ENCODE data around the gene ATG4D. TPM values are rescaled to one million over a fixed set of nuclear protein-coding genes. Genes with fewer than 3 reads are reported as not detected.

ATG4D gene
- total RNA-seq (2014; rRNA removed; shearing (Covaris generic)), result 62.5 and 68.0 TPM in 2 replicates

DNA sequence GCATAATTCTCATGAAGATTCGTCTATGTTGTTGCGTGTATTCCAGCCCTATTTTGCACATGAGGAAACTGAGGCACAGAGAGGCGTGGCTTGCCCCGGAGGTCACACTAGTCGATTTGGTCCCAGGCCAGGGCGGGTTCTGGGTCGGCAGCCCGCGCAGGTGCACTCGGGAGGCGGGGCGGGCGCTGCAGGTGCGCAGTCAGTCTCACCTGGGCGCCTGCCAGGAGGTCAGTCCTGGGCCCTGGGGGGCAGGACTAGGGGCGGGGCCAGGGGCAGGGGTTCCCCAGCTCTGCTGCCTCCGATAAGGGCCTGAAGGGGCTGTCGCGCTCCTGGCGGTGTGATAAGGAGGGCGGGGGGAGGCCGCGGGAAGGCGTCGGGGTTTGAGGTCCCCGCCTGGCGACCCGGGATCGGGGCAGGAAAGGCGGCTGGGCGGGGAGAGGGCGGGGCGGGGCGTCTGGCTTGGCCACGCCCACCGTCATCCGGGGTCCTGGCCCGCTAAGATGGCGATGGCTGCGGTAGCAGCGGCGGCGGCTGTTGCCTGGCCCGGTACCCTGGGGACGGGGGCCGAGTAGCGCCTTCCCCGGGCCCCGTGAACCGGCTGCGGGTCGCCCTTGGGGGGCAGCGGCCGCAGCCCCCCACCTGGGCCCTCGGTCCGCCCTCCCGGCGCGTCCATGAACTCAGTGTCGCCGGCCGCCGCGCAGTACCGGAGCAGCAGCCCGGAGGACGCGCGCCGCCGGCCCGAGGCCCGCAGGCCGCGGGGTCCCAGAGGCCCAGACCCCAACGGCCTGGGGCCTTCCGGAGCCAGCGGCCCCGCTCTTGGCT, at the start of gene ATG4D:
ATG4D (plus strand) TSS at position 485 of the 822 bp plus-strand sequence; CDS start at position 672, 187 bp downstream.
- peak; percentile 53 for DNase-seq (ENCODE audit: low spot score)

DNA sequence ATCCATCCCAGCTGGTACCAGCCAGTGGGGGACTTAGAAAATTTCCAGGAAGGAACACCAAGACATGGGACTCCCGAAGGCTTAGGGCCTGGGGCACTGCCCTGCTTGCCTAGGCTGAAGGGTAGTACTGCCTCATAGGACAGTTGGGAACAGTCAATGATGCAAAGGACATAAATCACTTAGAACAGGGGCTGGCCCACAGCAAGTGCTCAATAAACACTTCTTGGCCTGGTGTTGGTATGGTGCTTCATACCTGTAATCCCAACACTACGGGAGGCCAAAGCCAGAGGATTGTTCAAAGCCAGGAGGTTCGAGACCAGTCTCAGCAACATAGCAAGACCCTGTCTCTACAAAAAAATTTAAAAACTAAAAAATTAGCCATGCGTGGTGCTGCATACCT, 46.3 kb upstream of the ATG4D start:
- DNase-seq (ENCODE audit: low spot score), result no peak

DNA sequence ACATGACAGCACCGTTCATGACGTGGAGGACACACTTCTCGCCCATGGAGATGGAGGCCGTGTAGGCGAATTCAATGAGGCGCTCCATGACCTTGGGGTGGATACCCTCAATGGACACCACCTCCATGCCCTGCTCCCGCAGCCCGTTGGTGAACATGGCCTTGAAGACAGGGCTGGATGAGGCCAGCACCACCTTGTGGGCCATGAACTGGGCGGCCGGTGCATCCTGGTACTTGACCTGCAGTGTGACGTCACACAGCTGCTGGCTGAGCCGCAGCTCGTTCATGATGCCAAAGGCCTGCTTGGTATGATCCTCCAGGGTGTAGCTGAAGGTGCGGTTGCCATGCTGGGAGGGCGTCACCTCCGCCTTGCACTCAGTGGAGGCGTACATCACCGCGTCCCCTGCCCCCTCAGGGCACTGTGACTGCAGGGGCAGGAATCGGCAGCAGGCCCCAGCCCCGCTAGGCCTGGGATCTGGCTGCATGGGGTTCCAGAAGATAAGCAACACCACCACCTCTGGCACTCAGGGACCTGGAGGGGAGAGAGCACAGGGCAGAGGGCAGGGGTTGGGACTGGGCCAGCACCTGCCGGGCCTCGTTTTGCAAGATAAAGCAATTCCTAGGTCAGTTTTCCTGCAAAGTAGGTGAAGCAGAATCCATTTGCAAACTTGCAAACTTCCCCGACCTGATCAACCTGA, 44.0 kb upstream of the ATG4D start:
- DNase-seq (ENCODE audit: low spot score), result no peak

DNA sequence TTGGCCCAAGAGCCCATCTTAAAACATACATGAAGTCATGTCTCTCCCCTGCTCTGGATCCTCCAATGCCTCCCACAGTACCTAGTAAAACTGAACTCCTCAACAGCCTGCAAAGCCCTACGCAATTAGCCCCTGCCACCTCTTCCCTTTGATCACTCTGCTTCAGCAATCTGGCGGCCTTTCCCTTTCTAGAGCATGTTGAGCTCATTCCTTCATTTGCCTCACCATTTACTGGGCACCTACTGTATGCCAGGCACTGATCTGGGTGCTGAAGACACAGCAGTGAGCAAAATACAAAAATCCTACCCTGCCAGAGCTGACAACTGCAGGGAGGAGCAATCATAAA, 43.5 kb upstream of the ATG4D start:
- DNase-seq (ENCODE audit: low spot score), result no peak

DNA sequence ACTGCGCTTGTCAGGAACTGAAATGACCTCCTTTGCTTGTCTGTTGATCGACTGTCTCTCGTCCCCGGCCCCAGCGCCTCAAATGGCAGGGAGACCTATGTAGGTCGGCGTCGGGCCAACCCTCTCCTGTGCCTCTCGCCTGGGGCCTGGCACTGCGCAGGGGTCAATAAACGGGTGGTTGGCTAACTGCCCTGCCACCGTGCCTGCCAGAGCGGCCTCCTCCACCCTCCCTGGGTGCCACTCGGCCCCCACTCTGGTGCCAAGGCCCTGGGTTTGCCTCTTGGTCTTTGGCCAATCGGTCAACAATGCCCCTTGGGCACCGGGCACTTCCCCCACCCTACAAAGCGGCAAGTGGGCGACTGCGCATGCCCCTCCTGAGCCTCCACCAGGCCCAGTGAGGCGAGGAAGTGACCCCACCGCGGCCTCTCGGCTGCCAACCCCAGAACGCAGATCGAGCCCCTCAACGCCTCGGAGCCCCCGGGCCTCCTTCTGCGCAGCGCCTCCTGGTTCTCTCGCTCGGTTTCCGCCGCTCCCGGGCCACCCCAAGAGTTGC, 41.7 kb upstream of the ATG4D start:
- DNase-seq (ENCODE audit: low spot score), result peak; percentile 57

DNA sequence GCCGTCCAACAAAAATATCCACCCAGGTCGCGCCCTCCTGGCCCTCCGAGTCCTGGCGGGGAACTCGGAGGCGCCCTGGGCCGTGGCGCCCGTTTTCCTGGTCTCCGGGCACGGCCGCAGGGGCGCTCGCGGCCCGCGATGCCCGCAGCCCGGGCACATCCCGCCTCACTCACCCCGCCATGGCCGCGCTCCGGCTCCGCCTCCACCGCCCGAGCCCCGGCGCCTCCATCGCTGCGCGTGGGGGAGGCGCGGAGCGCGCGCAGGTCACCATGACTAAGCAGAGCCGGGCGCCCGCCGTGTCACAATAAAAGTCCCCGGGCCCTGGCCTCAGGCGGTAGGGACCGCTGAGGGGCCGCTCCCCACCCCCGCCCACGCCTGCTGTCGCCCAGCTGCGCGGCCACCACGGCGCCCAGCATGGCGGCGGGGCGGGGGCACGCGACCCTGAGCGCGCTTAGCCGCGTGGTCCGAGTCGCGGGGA, 41.1 kb upstream of the ATG4D start:
- DNase-seq (ENCODE audit: low spot score), result peak; percentile 82

DNA sequence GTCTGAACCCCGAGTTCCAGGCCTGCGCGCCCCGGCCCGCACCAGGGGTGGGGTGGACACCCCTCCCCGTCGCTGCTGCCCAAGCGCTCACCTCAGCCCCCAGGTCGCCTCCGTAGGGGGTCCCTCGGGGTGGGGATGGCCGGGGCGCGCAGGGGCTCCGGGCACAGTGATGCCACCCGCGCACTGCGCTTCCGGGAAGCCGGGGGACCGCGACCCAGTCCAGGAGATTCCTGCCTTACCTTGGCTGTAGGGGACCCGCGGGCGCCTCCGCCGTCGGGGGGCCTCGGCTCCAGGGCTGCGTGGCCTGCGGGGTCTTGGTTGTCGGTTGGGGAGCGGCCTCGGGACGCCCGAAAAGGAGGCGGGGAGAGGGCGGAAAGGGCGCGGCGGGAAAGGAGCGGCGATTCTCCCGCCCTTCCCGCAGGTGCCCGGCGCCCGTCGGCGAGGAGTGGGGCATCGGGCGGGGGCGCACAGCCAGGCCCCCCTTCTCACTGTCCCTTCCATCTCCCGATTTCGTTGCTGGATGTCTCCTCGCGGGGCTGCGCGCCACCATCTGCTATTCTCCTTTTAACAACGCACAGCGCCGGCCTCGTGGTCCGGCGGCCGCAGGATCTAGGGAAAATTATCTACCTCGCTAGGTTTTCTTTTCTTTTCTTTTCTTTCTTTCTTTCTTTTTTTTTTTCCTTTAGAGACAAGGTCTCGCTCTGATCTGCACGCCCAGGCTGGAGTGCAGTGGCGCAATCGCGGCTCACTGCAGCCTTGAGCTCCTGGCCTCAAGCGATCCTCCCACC, 40.5 kb upstream of the ATG4D start, which contains the start of gene KEAP1:
KEAP1 (minus strand) TSS at position 355 of the 788 bp plus-strand sequence. CDS start 3,323 bp downstream, outside the sequence.
- DNase-seq (ENCODE audit: low spot score), result peak; percentile 23

DNA sequence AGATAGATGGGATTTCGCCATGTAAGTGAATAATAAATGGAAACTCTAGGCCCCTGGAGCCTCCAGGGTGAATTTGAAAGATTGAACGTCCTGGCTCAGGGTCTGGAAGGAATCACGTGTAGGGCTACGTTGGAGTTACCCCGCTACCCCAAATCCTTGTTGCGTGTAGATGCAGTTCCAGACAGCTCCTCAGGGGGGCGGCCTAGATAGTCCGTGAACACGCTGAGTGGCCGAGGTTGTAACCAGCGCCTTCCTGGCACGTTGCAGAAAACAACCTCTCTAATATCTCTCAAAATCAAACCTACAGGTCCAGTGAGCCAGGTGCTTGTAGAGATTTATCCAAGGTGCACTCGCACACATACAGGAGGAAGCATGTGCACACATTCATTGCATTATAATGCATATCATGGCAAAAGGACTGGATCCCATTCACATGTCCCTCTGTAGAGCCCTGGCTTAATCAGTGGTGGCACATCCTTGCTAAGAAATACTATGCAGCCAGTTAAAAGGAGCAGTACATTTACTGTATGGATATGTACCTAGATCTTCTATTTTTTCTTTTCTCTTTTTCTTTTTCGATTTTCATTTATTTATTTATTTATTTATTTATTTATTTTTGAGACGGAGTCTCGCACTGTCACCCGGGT, 38.0 kb upstream of the ATG4D start:
- peak; percentile 29 for DNase-seq (ENCODE audit: low spot score)

DNA sequence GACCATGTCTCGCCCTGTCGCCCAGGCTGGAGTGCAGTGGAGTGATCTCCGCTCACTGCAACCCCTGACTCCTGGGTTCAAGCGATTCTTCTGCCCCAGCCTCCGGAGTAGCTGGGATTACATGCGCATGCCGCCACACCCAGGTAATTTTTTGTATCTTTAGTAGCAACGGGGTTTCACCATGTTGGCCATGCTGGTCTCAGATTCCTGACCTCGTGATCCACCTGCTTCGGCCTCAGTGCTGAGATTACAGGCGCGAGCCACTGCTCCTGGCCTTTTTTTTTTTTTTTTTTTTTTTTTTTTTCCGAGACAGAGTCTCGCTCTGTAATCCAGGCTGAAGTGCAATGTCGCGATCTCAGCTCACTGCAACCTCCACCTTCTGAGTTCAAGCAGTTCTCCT, 35.7 kb upstream of the ATG4D start:
- DNase-seq (ENCODE audit: low spot score), result no peak

DNA sequence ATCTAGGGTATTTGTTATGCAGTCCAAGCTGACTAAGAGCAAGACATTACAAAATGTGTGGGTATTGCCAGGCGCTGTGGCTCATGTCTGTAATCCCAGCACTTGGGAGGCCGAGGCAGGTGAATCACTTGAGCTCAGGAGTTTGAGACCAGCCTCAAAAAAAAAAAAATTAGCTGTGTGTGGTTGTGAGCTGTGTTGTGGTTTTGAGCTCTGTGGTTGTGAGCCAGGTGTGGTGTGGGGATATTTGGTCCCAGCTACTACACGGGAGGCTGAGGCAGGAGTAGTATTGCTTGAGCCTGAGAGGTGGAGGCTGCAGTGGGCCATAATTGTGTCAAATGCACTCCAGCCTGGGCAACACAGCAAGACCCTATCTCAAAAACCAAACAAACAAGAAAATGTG, 35.0 kb upstream of the ATG4D start:
- DNase-seq (ENCODE audit: low spot score), result no peak

DNA sequence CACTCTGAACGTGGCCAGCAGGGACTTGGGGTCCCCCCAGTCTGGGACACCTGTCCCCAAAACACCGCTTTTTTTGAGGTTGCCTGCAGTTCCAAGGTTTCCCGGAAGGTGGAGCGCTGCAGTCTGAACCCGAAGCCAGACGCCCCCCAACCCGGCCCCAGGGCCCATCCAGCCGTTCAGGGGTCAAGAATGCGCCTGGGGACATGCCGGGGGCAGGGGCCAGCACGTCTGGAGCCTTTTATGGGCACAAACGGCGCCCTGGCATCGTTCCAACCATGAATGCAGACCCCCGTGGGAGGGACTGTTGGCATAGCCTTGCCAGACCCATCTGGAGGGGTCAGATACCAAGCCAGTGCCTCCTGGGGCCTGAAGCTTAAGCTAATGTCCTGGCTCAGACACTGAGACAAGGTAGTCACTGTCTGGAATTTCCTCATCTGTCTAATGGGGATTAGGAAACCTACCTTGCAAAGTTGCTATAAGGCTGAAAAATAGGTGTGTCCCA, 33.4 kb upstream of the ATG4D start:
- DNase-seq (ENCODE audit: low spot score), result no peak

DNA sequence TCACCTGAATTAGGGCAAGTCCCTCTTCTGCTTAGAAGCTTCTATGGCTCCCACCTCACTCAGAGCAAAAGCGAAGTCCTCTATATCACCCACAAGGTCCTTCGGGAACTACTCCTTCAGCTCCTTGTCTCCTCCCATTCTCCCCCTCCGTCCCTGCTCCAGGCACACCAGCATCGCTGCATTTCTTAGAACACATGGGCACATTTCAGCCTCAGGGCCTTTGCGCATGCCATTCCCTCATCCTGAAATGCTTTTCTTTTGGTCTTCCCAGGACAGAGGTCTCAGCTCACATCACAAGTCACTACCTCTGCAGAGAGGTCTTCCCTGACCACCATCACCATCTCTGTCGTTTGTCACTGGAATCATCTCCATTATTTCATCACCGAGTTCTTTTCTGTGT, 30.5 kb upstream of the ATG4D start:
- DNase-seq (ENCODE audit: low spot score), result no peak

DNA sequence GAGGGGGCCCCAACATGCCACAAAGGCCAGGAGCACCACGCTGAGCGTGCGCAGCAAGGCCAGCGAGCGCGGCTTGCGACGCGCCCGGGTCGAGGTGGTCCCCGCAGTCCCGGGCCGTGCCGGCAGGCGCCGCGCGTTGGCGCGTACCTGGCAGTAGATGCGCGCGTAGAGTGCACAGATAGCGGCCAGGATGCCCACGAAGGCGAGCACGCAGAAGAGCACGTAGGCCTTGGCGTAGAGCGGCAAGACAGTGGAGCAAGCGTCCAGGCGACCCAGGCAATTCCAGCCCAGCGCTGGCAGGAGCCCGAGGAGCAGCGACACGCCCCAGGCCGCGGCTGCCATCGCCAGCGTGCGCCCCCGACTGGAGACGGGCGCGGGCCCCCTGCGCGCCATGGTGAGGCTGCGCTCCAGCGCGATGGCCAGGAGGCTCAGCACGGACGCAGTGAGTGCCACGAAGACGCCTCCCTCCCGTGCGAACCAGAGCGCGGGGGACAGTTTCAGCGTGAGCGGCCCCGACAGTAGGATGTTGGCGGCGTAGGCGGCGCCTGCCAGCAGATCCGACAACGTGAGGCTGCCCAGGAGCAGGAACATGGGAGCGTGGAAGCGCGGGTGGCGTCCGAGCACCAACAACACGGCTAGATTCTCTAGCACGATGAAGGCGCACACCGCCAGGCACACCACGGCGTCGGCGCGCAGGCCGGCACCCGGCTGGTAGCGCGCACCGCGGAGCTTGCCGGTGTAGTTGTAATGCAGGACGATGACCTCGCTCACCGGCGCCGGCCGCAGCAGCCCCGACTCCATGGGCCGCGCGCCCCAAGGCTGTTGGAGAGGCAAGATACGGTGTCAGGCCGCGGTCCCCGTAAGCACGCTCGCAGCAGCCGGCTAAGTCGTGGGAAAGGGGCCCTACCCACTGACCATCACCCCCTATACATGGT, 29.2 kb upstream of the ATG4D start:
- DNase-seq (ENCODE audit: low spot score), result no peak

DNA sequence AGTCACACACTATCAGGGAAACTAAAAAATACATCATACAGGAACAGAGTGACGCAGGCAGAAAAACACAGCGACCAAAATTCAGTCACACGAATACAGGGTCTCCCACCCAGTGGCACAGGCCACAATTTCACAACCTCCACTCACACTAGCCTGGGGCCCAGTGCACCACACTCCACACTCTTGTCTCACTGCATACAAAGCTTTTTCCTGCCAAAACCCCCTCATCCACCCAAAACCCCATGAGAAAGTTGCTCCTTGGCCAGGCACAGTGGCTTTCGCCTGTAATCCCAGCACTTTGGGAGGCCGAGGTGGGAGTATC, 27.7 kb upstream of the ATG4D start:
- DNase-seq (ENCODE audit: low spot score), result no peak

DNA sequence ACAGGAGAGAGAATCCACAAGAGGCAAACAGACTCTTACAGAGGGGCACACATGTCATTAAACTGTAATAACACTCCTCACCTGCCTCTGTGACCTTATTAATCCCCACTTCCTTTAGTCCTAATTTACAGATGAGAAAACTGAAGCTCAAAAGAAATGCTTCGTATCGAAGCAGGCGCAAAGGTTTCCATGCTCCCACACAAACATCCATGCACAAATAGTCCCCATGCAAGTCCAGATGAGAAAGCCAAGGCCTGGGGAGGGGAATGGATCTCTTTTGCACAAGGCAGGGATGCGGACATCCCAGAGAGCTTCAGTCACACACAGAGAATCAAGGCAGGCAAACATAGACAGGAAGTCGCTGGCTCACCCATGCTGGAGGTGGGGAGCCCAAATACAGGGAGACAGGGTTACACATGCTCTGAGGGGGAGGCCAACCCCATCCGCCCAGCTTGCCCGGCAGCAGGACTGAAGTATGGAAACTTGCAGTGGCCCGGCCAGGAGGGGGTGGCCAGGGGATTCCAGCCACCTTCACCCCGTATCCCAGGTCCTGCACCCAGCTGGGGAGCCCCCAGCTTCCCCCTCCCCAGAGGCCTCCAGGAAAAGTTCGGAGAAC, 26.9 kb upstream of the ATG4D start:
- peak; percentile 60 for DNase-seq (ENCODE audit: low spot score)

DNA sequence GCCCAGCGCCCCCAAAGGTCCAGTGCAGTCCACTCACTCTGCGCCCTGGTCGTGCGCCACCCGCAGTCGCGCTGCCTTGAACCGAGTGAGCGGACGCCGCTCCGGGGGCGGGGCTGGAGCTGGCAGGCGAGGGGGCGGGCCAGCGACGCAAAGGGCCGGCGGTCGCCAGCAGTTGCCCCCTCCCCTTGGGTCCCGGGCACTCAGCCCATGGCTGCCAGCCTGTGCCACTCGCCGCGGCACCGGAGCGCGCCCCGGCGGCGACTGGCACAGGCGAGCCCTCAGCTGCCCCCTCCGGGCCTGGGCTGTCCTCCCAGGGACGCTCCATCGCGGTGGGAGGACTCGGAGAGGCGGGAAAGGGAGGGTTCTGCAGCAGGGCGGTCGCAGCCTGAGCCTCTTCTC, 26.3 kb upstream of the ATG4D start, which contains the start of gene S1PR5:
S1PR5 (minus strand) TSS at position 87 of the 399 bp plus-strand sequence. CDS start 2,436 bp downstream, outside the sequence.
- peak; percentile 23 for DNase-seq (ENCODE audit: low spot score)

DNA sequence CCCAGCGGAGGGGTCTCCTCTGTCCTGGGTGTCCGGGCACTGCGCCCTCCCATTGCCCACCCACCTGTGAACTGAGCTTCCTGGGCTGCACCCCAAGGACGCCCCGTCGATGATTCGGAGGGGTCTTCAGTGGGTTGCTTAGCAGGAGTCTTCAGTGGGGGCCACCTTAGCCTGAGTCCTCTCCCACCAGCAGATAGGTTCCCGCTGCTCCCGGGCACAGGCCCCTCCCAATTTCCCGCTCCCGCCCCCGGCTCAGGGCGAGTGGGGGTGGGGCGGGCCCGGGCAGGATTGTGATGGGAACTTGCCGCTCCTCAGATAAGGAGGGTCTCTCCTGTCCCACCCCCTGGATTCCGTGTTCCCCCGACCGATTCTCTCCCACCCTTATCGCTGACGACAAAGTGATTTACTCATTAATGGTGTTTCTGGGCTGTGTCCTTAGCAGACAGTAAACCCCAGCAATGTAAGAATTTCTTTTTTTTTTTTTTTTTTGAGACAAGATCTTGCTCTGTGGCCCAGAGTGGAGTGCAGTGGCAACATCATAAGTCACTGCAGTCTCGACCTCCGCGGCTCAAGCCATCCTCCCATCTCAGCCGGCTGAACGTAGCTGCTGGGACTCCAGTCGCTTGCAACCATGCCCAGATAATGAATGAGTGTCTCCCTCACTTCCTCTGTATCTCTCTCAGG, 25.8 kb upstream of the ATG4D start:
- DNase-seq (ENCODE audit: low spot score), result peak; percentile 39

DNA sequence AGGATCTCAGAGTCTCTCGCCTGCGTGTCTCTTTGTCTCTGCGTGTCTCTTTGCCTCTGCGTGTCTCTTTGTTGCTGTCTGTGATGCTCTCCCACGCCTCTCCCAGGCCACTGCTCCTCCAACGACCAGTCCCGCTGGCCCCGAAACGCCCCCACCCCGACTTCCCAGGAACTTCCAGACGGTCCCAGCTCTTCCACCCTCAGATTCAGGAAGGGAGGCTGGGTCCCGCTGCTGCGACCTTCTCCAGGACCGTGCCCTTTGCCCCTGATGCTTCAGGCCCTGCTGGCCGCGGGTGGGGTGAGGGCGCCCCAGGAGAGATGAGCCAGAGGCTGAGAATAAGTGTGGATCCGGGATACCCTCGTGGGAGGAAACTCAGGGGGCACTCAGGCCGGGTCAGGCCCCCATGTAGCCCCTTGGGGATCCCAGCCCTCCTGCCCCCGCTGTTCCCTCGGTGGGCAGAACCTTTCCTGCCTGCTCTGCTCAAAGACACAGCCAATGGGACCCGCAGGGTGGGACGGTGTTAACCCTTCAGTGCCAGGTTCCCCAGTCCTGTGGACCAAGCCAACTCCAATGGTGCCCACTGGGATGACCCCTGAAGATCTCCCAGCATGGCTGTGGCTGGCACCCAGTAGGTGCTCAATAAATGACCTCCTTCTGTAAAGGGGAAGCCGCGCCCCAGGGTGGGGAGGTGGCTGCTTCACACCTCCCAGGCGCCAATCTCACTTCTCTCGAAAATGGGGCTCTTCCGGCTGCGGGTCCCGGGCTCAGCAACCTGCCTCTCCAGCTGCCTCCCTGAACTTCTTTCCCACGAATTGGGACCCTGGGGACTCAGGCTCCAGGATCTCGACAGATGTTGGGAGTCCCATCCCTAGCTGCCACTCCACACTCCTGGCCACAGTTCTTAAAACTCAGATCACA, 25.0 kb upstream of the ATG4D start:
- no peak for DNase-seq (ENCODE audit: low spot score)

Data from A172 (cell line).